ENCODE data around the gene SNTG2. TPM values are rescaled to one million over a fixed set of nuclear protein-coding genes. Genes with fewer than 3 reads are reported as not detected.
"Not testable (repeated sequence)": the region's sequence is repeated elsewhere in the genome, so short reads cannot be mapped to it uniquely, and the experiment has no call there.

The SNTG2 gene
- total RNA-seq, 1 experiment from 2014 or later, result not detected

GRCh38 chr2:1227274-1227900, 276.7 kb downstream of the SNTG2 start:
- no peaks in the 10 kb centered on the region for H3K4me1 ChIP-seq
- H3K27me3 Mint-ChIP-seq (ENCODE audit: insufficient read depth, unreplicated experiment), result peaks cover 5% of the 10 kb centered on the region
- DNase-seq, result no peak
- intact Hi-C loops (cut with micrococcal nuclease; ENCODE audit: unreplicated experiment), result no loop called here
- H3K9me3 Mint-ChIP-seq (ENCODE audit: unreplicated experiment), result peaks cover 1% of the 10 kb centered on the region
- H3K4me1 Mint-ChIP-seq (ENCODE audit: low read depth, unreplicated experiment), result no peaks in the 10 kb centered on the region
- no peak overlapping the region for H3K27ac Mint-ChIP-seq (ENCODE audit: unreplicated experiment)
- no peak for TF ChIP-seq CTCF (IDR thresholded peaks at IDR 0.05; ENCODE audit: insufficient read depth in 1 of 2, low read depth in 1 of 2, low read length in 1 of 2, severe bottlenecking in 1 of 2, unreplicated experiment in 1 of 2)
- H3K9me3 ChIP-seq, result no peaks in the 10 kb centered on the region
- no peaks in the 10 kb centered on the region for H3K27me3 ChIP-seq (replicated peaks; ENCODE audit: control insufficient read depth, insufficient read depth, low read length)
- ChIA-PET CTCF (no interaction called here), POLR2A (no interaction called here)
- H3K4me3 ChIP-seq (ENCODE audit: low read depth, low read length), result no peak overlapping the region
- H3K4me3 Mint-ChIP-seq (ENCODE audit: unreplicated experiment), result no peak overlapping the region
- H3K36me3 Mint-ChIP-seq (ENCODE audit: insufficient read depth, unreplicated experiment), result no peaks in the 10 kb centered on the region
- no peaks in the 10 kb centered on the region for H3K36me3 ChIP-seq (ENCODE audit: control insufficient read depth, insufficient read depth, low read length)
- no TSS peak for BruUV-seq (replicated peaks)

GRCh38 chr2:1229596-1229995, 278.9 kb downstream of the SNTG2 start:
- POLR2A ChIA-PET; H3K27me3 ChIP-seq (replicated peaks; ENCODE audit: control insufficient read depth, insufficient read depth, low read length): not testable (repeated sequence)

GRCh38 chr2:1230155-1230893, 279.7 kb downstream of the SNTG2 start:
- Mint-ChIP-seq H3K27ac (ENCODE audit: unreplicated experiment) (no peak overlapping the region), H3K27me3 (ENCODE audit: insufficient read depth, unreplicated experiment) (no peaks in the 10 kb centered on the region), H3K4me1 (ENCODE audit: low read depth, unreplicated experiment) (no peaks in the 10 kb centered on the region), H3K36me3 (ENCODE audit: insufficient read depth, unreplicated experiment) (no peaks in the 10 kb centered on the region), H3K9me3 (ENCODE audit: unreplicated experiment) (no peaks in the 10 kb centered on the region), H3K4me3 (ENCODE audit: unreplicated experiment) (no peak overlapping the region)
- Histone ChIP-seq H3K4me3 (ENCODE audit: low read depth, low read length) (no peak overlapping the region), H3K4me1 (no peaks in the 10 kb centered on the region), H3K27me3 (replicated peaks; ENCODE audit: control insufficient read depth, insufficient read depth, low read length) (no peaks in the 10 kb centered on the region), H3K36me3 (ENCODE audit: control insufficient read depth, insufficient read depth, low read length) (no peaks in the 10 kb centered on the region), H3K9me3 (no peaks in the 10 kb centered on the region)
- BruUV-seq (replicated peaks), result no TSS peak
- ChIA-PET CTCF (no interaction called here), POLR2A (no interaction called here)
- no peak for TF ChIP-seq CTCF (IDR thresholded peaks at IDR 0.05; ENCODE audit: insufficient read depth in 1 of 2, low read depth in 1 of 2, low read length in 1 of 2, severe bottlenecking in 1 of 2, unreplicated experiment in 1 of 2)
- DNase-seq, result no peak
- intact Hi-C loops (cut with micrococcal nuclease; ENCODE audit: unreplicated experiment), result no loop called here

More at GRCh38 chr2:1229596-1229995, 278.9 kb downstream of the SNTG2 start:
- DNase-seq; H3K4me3 ChIP-seq (ENCODE audit: low read depth, low read length); H3K4me3 Mint-ChIP-seq (ENCODE audit: unreplicated experiment); H3K36me3 Mint-ChIP-seq (ENCODE audit: insufficient read depth, unreplicated experiment); H3K9me3 ChIP-seq; BruUV-seq (replicated peaks); H3K9me3 Mint-ChIP-seq (ENCODE audit: unreplicated experiment); CTCF ChIA-PET; H3K36me3 ChIP-seq (ENCODE audit: control insufficient read depth, insufficient read depth, low read length); H3K4me1 ChIP-seq; H3K4me1 Mint-ChIP-seq (ENCODE audit: low read depth, unreplicated experiment); intact Hi-C loops (cut with micrococcal nuclease; ENCODE audit: unreplicated experiment); H3K27me3 Mint-ChIP-seq (ENCODE audit: insufficient read depth, unreplicated experiment); H3K27ac Mint-ChIP-seq (ENCODE audit: unreplicated experiment): not testable (repeated sequence)
